Activated T-helper 2 cell treated with anti-CD3 and anti-CD28 coated beads, Interferon-gamma antibody, Interleukin-2, Interleukin-4, amounts not matched to agents 10 μg/mL and 5 μg/mL and 100 μg/mL, durations not matched to agents 14 hours and 24 hours and 36 hours (primary cell): ENCODE measurements around the gene ADD1. TPM values are rescaled to one million over a fixed set of nuclear protein-coding genes. Genes with fewer than 3 reads are reported as not detected.

Experiments
- DNase-seq: peaks from one replicate; pipeline ENCODE4 v3.0.0; 2021; ENCODE audit warnings: low spot score
- H3K27ac Mint-ChIP-seq: one replicate; pipeline ENCODE4 v1.8.0; 2021; ENCODE audit warnings: mixed read lengths
- H3K27me3 Mint-ChIP-seq: one replicate; pipeline ENCODE4 v1.8.0; 2021; ENCODE audit warnings: low read depth, mixed read lengths
- H3K36me3 Mint-ChIP-seq: one replicate; pipeline ENCODE4 v1.8.0; 2021; ENCODE audit warnings: low read depth, mixed read lengths
- H3K4me1 Mint-ChIP-seq: one replicate; pipeline ENCODE4 v1.8.0; 2021; ENCODE audit warnings: low read depth, mixed read lengths
- H3K4me3 Mint-ChIP-seq: one replicate; pipeline ENCODE4 v1.8.0; 2021; ENCODE audit warnings: low read depth, mild to moderate bottlenecking, moderate library complexity, mixed read lengths
- H3K9me3 Mint-ChIP-seq: one replicate; pipeline ENCODE4 v1.8.0; 2021; ENCODE audit warnings: mixed read lengths
- intact Hi-C: fragments of 100-400 bp; cut with micrococcal nuclease; formaldehyde crosslinking; loops from one replicate; pipeline ENCODE4 v1.15.1; 2023
- total RNA-seq: library from RNA; stranded (reverse); gene quantifications from 2 replicates; pipeline ENCODE4 v1.2.3, GENCODE V29; 2022

ADD1 gene
- total RNA-seq, 1 donor from 2014 or later: 242 TPM

- peaks cover 36% of the 10 kb centered on the region for H3K4me1 Mint-ChIP-seq
- intact Hi-C loops: no loop called here
- no peaks in the 10 kb centered on the region for H3K27me3 Mint-ChIP-seq
- H3K4me3 Mint-ChIP-seq: peak overlapping the region; percentile 71
- peaks cover 38% of the 10 kb centered on the region for H3K36me3 Mint-ChIP-seq
- peaks cover 8% of the 10 kb centered on the region for H3K9me3 Mint-ChIP-seq
- peak; percentile 65 for DNase-seq
- H3K27ac Mint-ChIP-seq: peak overlapping the region; percentile 83
These were observed 5.6 kb upstream of the ADD1 start for GRCh38 chr4:2837904-2838496.

GRCh38 chr4:2839060-2839459, 4.6 kb upstream of the ADD1 start:
- Mint-ChIP-seq H3K4me1 (peaks cover 36% of the 10 kb centered on the region), H3K9me3 (peaks cover 8% of the 10 kb centered on the region), H3K27me3 (no peaks in the 10 kb centered on the region), H3K27ac (peak overlapping the region; percentile 83), H3K36me3 (peaks cover 31% of the 10 kb centered on the region), H3K4me3 (peak overlapping the region; percentile 71)
- intact Hi-C loops: no loop called here
- no peak for DNase-seq

GRCh38 chr4:2842687-2843262, 869 bp upstream of the ADD1 start:
- Mint-ChIP-seq H3K36me3 (peaks cover 46% of the 10 kb centered on the region), H3K27ac (peak overlapping the region; percentile 43), H3K27me3 (no peaks in the 10 kb centered on the region), H3K4me1 (peaks cover 42% of the 10 kb centered on the region), H3K9me3 (peaks cover 8% of the 10 kb centered on the region), H3K4me3 (peak overlapping the region; percentile 84)
- no peak for DNase-seq
- intact Hi-C loops: loop anchor here (2.0 to 5.0 kb wide), 2 partner anchors 86 to 95 kb away; partner anchors contain the start of gene TNIP2

DNA sequence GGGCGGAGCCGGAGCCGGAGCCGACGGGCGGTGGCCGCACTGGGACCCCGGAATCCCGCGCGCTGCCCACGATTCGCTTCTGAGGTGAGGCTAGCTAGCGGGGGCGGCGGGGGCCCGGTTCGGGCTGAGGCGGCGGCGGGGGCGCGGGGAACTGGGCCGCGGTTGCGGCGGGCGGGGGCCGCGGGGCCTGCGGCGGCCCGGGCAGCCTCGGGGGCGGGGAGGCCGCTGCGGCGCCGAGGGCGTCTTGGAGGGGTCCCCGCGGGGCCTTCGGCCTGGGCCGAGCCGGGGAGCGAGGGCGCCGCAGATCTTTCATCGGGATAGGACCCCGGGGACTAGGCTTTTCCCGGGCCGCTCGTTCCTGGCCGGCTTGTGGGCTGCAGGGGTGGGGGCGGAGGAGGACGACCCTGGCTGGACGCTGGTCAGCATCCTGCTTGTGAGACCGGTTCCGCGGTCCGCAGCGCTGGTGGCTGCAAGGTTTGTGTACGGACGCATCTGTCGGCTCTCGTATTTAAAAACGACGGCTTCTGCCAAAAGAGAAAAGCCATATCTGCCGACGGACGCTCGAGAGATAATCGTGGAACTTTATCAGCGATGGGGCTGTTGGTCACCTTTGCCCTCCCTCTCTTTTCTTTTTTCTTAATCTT, 419 bp downstream of the ADD1 start:
- peaks cover 8% of the 10 kb centered on the region for H3K9me3 Mint-ChIP-seq
- H3K4me1 Mint-ChIP-seq: peaks cover 36% of the 10 kb centered on the region
- no peaks in the 10 kb centered on the region for H3K27me3 Mint-ChIP-seq
- intact Hi-C loops: loop anchor here (2.0 to 5.0 kb wide), 3 partner anchors 87 to 111 kb away; partner anchors contain the start of gene TNIP2
- peak overlapping the region; percentile 78 for H3K27ac Mint-ChIP-seq
- no peak for DNase-seq
- peak overlapping the region; percentile 89 for H3K4me3 Mint-ChIP-seq
- H3K36me3 Mint-ChIP-seq: peaks cover 37% of the 10 kb centered on the region

DNA sequence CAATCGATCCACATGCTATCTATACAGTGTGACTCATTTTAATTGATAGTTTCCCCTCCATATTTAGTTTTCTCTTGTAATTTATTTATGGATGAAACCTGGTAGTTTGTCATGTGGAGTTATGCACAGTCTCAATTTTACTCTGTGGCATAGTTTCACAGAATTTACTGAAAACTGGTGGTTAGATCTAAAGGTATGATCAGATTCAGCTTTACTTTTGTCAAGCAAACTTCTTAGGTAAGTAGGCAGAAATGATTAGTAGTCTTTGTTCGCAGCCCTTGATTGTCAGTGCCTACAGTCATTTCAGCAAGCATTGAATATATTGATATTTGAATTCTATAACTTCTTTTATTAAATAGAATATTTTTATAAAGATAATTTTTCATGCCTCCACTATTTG, 2.5 kb downstream of the ADD1 start:
- Mint-ChIP-seq H3K9me3 (no peaks in the 10 kb centered on the region), H3K27ac (peak overlapping the region; percentile 71), H3K4me1 (peaks cover 48% of the 10 kb centered on the region), H3K36me3 (peaks cover 26% of the 10 kb centered on the region), H3K27me3 (no peaks in the 10 kb centered on the region), H3K4me3 (peak overlapping the region; percentile 89)
- intact Hi-C loops: loop anchor here (5.0 kb wide), 2 partner anchors 34 to 99 kb away; no protein-coding TSS in a partner anchor
- DNase-seq: no peak

GRCh38 chr4:2847302-2847871, 3.7 kb downstream of the ADD1 start:
- Mint-ChIP-seq H3K4me1 (peaks cover 58% of the 10 kb centered on the region), H3K27ac (no peak overlapping the region), H3K27me3 (no peaks in the 10 kb centered on the region), H3K36me3 (peaks cover 23% of the 10 kb centered on the region), H3K9me3 (no peaks in the 10 kb centered on the region), H3K4me3 (no peak overlapping the region)
- DNase-seq: no peak
- intact Hi-C loops: loop anchor here (5.0 kb wide), 2 partner anchors 35 to 100 kb away; no protein-coding TSS in a partner anchor

- intact Hi-C loops: loop anchor here (5.0 kb wide), 2 partner anchors 36 to 101 kb away; no protein-coding TSS in a partner anchor
- H3K4me1 Mint-ChIP-seq: peaks cover 58% of the 10 kb centered on the region
- no peaks in the 10 kb centered on the region for H3K9me3 Mint-ChIP-seq
- no peaks in the 10 kb centered on the region for H3K27me3 Mint-ChIP-seq
- no peak for DNase-seq
- H3K4me3 Mint-ChIP-seq: no peak overlapping the region
- H3K27ac Mint-ChIP-seq: no peak overlapping the region
- peaks cover 23% of the 10 kb centered on the region for H3K36me3 Mint-ChIP-seq
These were observed 4.8 kb downstream of the ADD1 start for GRCh38 chr4:2848449-2848848.

DNA sequence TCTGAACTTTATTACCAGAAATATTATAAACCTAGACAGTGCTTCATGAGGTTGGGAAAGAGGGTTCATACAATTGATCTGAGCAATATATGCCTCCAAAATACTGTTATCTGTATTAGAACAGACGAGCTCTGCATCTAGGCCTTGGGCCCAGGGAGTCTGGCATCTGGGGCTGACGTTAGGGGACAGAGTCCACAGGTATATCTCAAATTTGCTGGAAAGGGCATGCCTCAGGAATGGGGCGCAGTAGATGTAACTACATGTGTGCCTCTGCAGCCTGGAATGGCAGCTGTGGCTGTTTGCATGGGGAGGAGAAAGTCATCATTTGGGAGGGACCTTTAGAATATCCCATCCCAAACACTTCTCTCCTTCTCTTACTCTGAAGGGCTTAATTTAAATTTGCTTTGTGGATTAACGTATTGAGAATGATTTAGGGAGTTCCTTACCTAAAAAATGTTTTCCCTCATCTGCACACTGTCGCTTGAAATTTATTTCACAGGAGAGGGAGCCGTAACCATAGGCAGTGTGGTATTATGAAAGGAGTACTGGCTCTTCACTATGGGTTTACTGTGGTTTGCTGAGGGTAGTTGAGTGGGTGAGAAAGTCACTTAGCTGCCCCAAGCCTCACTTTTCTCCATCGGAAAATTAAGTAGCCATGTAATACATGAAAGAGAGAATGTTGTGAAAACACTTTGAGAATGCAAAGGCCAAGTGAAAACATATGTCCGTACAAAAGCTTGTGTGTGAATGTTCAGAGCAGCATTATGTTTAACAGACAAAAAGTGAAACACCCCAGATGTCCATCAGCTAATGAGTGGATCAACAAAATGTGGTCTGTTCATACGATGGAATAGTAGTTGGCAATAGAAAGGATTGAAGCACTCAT, 5.9 kb downstream of the ADD1 start:
- Mint-ChIP-seq H3K36me3 (peaks cover 33% of the 10 kb centered on the region), H3K27ac (no peak overlapping the region), H3K4me1 (peaks cover 58% of the 10 kb centered on the region), H3K4me3 (no peak overlapping the region), H3K27me3 (no peaks in the 10 kb centered on the region), H3K9me3 (no peaks in the 10 kb centered on the region)
- intact Hi-C loops: loop anchor here (5.0 kb wide), 2 partner anchors 37 to 102 kb away; no protein-coding TSS in a partner anchor
- DNase-seq: no peak

- intact Hi-C loops: no loop called here
- no peaks in the 10 kb centered on the region for H3K9me3 Mint-ChIP-seq
- peak overlapping the region; percentile 30 for H3K4me3 Mint-ChIP-seq
- peak overlapping the region; percentile 58 for H3K27ac Mint-ChIP-seq
- DNase-seq: no peak
- peaks cover 37% of the 10 kb centered on the region for H3K36me3 Mint-ChIP-seq
- H3K4me1 Mint-ChIP-seq: peaks cover 47% of the 10 kb centered on the region
- no peaks in the 10 kb centered on the region for H3K27me3 Mint-ChIP-seq
These were observed 7.5 kb downstream of the ADD1 start for GRCh38 chr4:2850966-2851798.

- Mint-ChIP-seq H3K27me3 (no peaks in the 10 kb centered on the region), H3K4me1 (peaks cover 47% of the 10 kb centered on the region), H3K9me3 (no peaks in the 10 kb centered on the region), H3K27ac (no peak overlapping the region), H3K36me3 (peaks cover 38% of the 10 kb centered on the region), H3K4me3 (peak overlapping the region; percentile 2)
- DNase-seq: no peak
- intact Hi-C loops: no loop called here
These were observed 8.9 kb downstream of the ADD1 start for GRCh38 chr4:2852481-2852921.

GRCh38 chr4:2855584-2855983, 11.9 kb downstream of the ADD1 start:
- no peak for DNase-seq
- H3K4me3 Mint-ChIP-seq: no peak overlapping the region
- H3K4me1 Mint-ChIP-seq: peaks cover 57% of the 10 kb centered on the region
- no peaks in the 10 kb centered on the region for H3K27me3 Mint-ChIP-seq
- H3K9me3 Mint-ChIP-seq: no peaks in the 10 kb centered on the region
- H3K27ac Mint-ChIP-seq: no peak overlapping the region
- peaks cover 59% of the 10 kb centered on the region for H3K36me3 Mint-ChIP-seq
- intact Hi-C loops: no loop called here
